GOT3 (cell line): ENCODE measurements around the gene SIAH1.
A peak's percentile ranks its signal among the peaks of the same experiment; 100 is the strongest.
"Not testable (repeated sequence)": the region's sequence is repeated elsewhere in the genome, so short reads cannot be mapped to it uniquely, and the experiment has no call there.

Source experiments
- DNase-seq: peaks from one replicate; lab custom pipeline; 2025; ENCODE audit warnings: mixed read lengths; lab: John Stamatoyannopoulos, UW

The SIAH1 gene

DNA sequence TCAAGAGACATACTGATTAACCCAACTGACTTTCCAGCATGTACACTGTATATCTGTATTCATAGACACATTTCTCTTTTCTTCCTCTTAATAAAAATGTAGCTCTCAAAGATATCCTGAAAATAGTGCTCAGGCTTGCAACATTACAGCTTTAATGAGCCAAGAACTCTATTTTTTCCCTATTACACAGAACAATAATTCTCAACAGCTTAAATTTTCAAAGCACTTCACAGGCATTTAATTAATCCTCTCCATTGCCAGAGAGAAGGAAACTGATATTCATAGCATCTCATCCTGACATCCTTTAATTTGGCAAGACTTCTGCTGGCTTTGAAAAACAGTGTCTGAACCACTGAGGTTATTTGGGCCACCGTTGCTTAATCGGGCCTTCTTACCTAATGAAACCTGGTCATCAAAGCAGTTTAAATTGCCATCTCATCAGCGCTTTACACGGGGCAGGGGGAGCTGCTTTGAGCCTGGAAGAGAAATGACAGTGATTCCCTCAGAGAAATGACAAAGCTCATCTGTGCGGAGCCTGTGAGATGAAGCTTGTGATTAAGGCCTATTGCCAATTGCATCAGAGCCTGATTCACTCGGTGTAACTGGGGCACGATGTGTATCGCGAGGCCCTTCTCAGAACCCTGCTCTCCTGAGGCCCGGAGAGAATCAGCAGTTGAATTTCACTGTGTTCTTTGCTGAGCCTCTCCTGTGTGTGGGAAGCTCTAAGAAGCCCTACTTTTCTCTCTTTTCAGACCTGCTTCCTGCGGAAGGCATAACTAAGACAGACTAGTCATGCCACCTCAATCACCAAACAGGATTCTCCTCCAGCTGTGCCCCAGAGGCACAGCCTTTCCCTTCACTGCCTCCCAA, 8.5 kb upstream of the SIAH1 start:
- peak; percentile 49 for DNase-seq

DNA sequence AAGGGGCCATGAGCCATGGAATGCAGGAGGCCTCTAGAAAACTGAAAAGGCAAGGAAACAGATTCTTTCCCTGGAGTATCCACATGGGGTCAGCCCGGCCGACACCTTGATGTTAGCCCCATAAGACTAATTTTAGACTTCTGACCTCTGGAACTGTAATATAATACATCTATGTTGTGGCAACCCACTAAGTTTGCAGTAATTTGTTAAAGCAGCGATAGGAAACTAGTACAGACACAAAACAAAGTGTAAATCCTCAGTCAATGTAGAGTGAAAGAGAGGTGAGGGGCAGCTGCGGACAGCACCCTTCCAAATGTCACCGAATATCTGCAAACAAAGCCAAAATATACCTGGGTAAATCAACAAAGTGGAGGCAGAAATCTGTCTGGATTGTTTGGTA, 7.2 kb upstream of the SIAH1 start:
- no peak for DNase-seq

DNA sequence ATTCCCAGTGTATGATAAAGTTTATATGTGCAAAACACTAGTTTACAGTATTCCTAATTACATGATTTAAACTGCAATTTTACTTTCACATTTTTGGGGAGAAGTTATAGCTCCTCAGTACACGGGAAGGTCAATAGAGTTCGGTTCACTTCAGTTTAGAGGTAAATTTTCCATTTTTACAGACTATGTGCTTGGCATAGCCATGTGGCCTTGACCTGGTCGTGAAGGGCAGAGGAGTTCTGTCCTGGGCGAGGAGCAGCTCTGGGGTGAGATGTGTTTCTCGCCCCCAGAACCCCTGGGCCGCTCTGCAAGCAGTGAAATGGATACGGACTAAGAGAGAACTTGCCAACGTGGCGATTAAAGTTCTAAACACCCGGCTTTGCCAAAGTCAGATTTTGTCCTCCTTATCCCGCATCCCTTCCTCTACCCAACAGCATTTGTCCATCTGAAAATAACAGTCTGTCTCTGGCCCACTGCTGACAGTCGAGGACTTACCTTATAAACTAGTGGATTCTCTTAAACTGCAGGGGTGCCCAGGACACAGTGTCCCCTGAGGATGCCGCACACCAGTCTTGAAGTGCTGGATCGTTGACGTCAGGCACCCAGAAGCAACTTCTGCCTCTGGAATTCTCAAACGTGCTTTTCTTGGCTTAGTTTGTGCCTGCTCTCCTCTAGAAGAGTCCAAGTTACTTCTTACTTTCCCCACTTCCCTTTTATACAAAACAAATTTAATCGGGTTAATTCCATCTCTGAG, 1.5 kb upstream of the SIAH1 start:
- no peak for DNase-seq

DNA sequence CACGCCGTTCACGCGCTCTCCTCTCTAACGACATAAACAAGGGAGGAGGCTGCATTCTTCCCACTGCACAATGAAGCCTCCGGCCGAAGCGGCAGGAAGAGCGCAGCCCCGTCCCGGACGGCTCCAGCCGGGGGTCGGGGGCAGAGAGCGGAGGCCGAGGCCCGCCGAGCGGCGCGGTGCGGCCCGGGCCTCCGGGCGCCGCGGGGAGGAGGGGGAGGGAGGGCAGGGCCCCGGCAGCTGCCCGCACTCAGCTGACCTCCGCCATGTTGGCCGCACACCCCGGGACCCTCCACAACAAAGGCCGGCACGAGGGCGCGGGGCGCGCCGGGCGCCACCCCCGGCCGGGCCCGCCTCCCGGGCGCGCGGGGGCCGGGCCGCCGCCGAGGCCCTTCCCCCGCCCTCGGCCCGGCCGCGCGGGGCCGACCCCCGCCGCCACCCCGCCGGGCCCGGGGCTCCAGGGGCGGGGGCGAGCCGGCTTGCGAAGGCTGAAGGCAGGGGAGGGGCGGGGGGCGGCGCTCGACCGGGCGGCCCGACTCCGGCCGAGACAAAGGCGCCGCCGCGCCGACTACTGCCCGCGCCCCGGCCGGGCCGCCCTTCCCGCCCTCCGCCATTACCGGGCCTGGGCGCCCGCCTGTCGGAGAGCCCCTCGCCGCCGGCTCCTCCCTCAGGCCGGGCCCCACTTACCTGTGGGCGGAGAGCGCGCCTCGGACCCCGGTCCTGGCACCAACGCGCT, 527 bp downstream of the SIAH1 start:
- DNase-seq = no peak

DNA sequence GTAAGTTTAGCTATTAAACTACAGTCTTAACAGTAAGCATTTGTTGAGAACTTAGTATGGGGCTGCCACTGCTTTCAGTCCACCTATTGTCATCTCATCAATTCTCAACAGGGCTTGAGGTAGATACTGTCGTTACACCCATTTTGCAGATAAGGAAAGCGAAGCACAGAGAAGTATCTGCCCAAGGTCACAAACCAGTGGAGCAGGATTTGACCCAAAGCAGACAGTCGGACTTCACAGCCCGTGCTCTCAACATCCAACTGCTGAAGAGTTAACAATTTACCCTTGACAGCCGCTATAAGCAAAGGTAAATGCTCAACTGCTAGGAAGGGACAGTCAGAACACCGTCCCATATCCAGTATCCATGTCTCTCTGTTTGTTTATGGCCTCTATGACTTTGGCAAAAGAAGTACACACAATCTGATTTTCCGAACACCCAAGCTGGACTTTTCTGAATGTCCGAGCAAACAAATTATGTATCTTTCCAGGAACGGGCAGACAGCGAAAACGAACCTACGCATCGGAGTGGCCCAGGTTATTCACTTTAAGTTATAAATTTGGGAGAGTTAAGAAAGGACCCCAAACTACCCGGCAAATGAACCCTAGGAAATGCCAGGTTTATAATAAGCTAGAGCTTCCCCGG, 1.2 kb downstream of the SIAH1 start:
- DNase-seq = no peak

DNA sequence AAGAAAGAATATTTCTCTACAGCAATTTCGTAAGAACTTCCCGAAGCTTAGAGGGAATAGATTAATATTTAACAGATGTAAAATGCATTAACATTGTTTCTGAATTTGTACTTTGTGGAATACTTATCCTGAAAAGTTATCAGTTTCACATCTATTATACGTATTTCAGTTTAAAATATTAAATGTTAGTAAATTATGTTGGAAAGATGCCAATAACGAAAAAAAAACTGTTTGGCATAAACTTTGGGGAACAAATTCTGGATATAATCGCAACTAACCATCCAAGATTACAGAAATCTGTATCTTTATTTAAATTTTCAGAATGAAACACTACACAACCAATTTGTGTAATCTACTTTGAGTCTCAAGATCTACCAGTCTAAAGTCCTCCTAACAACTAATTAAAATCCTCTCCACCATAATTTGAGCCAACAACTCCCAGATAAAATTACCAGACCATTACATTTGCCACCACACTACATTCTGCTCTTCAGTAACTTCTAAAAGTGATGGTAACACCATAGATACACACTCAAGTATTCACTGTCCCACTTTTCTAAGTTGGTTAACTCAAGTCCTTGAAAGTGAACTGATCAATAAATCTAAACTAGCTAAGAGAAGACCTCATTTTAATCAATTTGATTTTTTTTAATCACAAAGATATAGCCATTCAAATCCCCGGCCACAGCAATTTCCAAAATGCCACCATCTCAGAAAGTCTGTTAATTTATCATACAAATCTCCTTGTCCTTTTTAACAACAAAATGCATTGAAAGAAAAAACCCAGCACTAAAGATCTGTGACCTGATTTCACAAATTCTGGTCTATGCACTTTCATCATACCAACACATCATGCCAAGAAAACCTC, 2.0 kb downstream of the SIAH1 start:
- DNase-seq = no peak

DNA sequence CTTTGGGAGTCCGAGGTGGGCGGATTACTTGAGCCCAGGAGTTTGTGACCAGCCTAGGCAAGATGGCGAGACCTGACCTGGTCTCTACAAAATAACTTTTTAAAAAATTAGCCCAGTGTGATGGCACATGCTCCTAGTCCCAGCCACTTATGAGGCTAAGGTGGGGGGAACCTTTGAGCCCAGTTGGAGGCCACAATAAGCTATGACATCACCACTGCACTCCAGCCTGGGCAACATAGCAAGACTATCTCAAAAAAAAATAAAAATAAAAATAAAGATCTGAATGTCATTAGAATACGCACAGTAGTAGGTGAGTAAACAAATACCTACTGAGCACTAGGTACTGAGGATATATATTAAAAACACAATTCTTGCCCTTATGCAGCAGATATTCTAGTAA, 3.1 kb downstream of the SIAH1 start:
- DNase-seq = no peak

DNA sequence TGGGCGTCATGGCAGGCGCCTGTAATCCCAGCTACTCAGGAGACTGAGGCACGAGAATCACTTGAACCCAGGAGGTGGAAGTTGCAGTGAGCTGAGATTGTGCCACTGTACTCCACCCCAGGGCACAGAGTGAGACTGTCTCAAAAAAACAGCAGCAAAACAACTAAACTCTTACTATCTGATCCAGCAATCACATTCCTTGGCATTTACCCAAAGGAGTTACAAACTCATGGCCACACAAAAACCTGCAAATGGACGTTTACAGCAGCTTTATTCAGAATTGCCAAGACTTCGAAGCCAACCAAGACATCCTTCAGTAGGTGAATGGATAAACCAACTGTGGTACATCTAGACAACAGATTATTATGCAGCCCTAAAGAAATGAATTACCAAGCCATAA, 4.0 kb downstream of the SIAH1 start:
- no peak for DNase-seq

DNA sequence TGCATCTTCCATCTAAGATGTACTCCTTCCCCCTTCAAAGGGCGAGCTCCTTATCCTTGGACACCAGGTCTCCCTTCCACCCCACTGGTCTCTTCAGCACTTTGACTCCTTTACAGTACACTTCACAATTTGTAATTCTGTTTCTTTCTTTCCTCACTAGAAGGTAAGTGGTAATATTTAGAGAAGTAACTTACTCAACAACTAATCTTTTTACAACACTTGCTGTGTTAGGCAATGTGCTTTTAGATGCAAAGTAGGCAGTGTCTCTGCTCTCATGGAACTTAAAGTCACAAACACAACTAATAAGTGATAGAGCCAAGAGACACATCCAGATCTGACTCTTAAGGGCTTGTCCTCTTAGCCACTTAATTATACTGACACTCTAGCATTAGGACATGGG, 6.4 kb downstream of the SIAH1 start:
- DNase-seq = no peak

DNA sequence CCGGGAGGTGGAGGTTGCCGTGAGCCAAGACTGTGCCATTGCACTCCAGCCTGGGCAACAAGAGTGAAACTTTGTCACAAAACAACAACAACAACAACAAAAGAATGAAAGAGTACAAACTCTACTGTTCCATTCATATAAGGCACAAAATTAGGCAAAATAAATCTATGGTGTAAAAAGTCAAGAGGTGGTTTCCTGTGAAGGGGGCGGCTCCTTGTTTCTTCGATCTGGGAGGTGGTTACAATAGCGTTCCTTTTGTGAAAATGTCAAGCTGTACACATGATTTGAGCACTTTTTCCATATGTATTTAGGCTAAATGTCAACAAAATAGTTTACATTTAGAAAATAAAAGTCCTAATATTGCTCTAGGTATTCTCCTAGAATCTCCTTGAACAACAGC, 6.9 kb downstream of the SIAH1 start:
- DNase-seq = no peak

DNA sequence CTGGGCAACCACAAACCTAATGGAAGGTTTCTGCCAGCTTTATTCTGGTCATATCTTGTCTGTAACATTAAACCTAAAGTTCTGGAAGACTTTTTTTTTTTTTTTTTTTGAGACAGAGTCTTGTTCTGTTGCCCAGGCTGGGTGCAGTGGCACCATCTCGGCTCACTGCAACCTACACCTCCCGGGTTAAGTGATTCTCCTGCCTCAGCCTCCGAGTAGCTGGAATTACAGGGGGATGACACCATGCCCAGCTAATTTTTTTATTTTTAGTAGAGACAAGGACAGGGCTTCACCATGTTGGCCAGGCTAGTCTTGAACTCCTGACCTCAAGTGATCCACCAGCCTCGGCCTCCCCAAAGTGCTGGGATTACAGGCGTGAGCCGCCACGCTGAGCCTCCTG, 7.9 kb downstream of the SIAH1 start:
- not testable (repeated sequence) for DNase-seq

DNA sequence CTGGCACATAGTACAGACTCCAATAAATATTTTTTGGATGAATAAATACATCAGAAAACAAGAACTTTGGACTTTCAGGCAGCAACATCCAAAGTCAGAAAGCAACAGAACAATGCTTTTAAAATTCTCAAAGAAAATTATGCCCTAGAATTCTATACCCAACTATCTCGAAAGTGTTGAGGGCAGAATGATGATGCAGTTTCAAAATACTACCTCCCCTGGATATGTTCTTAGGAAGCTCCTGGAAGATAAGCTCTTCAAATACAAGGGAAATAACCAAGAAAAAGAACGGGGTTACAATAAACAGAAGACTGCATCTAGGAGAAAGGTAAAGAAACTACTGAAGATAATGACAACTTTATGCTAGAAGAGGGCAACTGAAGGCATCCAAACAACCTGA, 11.0 kb downstream of the SIAH1 start:
- no peak for DNase-seq

DNA sequence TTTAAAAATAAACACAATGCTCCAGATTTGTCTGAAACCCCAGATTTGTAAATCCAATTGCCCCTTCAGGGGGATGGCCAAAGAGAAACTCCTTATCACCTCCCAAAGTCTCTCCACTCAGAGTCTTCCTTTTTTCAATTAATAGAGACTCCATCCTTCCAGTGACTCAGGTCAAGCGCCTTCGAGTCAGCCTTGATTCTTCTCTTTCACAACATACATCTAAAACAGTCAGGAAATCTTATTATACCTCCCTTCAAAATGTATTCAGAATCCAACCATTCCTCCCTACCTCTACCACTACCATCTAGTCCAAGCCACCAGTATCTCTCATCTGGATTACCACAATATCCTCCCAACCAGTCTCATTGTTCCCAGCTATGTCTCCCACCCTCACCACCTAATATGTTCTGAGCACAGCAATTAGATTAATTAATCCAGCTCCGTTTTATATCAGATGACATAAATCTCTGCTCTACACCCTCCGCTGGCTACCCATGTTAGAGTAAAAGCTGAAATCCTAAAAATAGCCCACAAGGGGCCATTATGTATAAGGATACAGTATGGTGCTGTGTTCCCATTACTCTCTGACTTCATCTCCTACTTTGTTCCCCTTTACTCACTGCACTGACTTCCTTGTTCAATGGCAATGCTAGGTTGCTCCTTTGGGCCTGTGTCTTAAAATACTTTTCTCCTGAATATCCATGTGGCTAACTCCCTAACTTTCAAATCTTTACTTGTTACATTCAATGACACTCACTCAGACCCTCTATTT, 11.8 kb downstream of the SIAH1 start:
- no peak for DNase-seq

DNA sequence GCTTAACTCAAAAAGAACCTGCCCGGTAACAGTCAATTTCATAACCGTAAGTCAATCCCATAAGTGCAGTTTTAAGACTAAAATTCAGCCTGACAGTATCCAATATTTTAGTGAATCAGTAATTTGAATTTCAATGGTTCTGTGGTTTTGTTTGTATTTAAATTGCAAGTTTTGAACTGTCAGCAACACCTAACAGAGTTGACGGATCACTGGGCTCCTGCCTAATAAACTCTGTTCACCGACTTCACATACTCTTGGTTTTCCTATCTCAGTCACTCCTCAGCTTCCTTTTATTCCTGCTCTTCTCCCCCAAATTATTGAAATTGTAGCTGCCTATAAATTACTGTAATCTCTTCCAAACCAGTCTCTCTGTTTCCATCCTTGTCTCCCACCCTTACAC, 12.5 kb downstream of the SIAH1 start:
- DNase-seq = no peak

DNA sequence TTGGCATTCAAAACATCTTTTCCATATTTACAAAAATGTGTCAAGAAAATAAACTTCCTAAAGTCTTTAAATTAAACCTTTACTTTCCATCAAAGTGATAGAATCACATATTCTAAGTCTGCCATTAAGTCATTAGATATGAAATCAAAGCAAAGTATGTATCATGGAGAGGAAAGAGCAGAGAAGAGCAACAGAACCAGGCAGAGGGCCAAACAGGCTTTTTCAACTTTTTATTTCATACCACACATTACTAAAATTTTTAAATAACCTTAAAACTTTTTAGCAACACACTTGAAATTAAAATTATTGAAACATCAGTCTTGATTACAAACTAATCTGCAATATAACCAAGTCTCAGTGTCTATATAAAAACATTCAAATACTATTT, 13.8 kb downstream of the SIAH1 start:
- no peak for DNase-seq

DNA sequence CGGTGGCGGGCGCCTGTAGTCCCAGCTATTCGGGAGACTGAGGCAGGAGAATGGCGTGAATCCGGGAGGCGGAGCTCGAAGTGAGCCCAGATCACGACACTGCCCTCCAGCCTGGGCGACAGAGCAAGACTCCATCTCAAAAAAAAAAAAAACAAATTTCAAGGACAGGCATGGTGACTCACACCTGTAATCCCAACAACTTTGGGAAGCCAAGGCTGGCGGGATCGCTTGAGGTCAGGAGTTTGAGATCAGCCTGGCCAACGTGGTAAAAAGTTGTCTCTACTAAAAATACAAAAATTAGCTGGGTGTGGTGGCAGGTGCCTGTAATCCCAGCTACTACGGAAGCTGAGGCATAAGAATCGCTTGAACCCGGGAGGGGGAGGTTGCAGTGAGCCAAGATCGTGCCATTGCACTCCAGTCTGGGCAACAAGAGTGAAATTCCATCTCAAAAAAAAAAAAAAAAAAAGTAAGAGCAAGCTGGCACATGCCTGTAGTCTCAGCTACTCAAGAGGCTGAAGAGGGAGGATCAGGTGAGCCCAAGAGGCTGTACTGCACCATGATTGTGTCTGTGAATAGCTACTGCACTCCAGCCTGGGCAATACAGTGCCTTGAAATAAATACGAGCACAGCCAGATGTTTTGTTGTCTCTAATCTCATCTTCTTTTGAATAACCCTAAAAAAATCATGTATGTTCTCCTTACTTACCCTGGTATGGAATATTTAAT, 14.4 kb downstream of the SIAH1 start:
- not testable (repeated sequence) for DNase-seq

DNA sequence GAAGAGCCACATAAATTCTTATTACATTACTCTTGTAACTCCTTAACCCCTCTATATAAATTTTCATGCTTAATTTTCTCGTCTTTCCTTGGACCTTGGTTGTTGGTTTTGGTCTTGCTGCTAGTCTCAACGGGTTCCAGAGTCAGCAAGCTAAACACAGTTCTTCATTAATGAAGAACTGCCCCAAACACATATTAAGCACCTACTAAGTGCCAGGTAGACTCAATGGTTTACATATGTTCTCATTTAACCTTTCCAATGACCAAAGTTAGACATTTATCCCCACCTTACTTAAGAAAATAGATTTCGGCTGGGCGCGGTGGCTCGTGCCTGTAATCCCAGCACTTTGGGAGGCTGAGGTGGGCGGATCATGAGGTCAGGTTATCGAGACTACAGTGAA, 15.0 kb downstream of the SIAH1 start:
- DNase-seq = no peak

DNA sequence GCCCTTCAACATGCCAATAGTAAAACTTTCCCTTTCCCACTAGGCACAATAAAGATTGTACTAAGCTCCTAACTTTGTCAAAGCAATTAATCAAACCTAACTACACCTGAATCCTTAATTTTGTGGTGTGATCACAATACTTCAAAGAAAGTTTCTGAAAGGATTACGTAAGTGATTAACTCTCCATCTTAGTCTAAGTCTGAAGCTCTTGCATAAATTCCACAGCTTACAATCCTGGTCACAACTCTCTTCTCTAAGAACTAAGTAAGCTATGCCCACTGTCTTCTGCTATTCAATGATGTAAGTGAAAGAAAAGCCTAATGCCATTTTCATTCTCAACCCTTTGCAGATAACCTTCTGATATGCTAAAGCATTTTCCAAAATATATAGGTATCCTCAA, 15.4 kb downstream of the SIAH1 start:
- DNase-seq = no peak

DNA sequence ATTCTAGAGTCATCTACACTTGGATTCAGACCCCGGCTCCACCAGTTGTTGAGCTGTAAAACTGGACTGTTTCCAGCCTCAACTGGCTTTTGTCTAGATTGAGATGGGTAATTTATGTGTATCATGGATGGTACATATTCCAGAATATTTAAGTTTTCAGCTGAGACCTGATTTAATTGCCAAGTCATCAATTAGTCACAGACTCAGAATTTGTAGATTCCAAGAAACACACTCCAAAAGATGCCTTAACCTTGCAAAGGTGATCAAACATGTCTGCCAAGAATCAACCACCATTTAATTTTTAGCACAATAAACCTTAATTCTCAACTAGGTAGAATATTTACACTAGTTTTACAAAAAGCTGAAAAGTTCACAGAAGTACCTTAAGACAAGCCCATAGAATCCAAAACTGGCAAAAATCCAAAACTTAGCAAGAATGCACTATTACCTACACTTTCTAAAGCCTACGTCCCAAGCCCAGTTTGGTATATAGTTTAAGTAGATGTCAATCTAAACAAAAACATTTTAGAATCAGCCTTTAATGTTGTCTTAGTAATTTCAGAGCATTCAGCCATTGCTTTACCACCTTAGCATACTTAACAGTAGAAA, 17.7 kb downstream of the SIAH1 start:
- no peak for DNase-seq
